ENCODE data around the gene SMIM20. TPM values are rescaled to one million over a fixed set of nuclear protein-coding genes. Genes with fewer than 3 reads are reported as not detected.
"Not testable (repeated sequence)": the region's sequence is repeated elsewhere in the genome, so short reads cannot be mapped to it uniquely, and the experiment has no call there.

Gene SMIM20
- total RNA-seq, result 10 to 100 TPM; 21.4 to 33.5 (median 25.6) TPM

DNA sequence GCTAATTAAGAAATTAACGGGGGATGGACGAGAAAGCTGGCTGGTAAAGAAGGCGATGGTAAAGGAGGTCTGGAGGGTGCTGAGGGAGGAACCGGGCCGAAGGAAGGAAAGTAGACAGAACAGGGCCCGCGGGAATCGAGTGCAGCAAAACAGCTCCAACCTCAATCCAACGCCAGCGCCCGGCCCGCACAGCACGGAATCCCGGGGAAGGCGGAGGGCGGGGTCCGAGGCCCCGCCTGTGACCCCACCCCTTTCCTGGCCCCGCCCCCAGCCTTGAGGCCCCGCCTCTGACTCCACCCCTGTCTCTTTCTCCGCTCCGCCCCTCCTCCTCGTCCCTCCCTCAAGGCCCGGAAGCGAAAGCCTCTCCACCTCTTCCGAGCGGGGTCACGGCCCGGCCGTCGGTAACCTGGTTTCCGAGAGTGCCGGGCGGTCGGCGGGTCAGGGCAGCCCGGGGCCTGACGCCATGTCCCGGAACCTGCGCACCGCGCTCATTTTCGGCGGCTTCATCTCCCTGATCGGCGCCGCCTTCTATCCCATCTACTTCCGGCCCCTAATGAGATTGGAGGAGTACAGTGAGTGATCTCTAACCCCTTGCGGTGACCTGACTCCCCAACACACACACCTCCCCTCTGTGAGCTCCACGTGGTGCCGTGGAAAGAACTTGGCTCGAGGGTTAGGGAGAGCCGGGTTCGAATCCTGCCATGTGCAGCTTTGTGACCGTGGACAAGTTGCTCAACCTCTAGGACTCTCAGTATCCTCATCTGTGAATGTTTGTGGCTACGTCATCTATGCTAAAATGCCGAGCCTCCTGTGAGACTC, at the start of gene SMIM20:
Gene SMIM20, plus strand, starts transcription at position 370 of the 819 bp plus-strand sequence. Its CDS starts 94 bp downstream, at position 464.
- ATAC-seq (ENCODE audit: low FRiP score) (peak; percentile 97), DNase-seq (ENCODE audit: low spot score) (peak; percentile 87)
- TF ChIP-seq, protein P1, sequence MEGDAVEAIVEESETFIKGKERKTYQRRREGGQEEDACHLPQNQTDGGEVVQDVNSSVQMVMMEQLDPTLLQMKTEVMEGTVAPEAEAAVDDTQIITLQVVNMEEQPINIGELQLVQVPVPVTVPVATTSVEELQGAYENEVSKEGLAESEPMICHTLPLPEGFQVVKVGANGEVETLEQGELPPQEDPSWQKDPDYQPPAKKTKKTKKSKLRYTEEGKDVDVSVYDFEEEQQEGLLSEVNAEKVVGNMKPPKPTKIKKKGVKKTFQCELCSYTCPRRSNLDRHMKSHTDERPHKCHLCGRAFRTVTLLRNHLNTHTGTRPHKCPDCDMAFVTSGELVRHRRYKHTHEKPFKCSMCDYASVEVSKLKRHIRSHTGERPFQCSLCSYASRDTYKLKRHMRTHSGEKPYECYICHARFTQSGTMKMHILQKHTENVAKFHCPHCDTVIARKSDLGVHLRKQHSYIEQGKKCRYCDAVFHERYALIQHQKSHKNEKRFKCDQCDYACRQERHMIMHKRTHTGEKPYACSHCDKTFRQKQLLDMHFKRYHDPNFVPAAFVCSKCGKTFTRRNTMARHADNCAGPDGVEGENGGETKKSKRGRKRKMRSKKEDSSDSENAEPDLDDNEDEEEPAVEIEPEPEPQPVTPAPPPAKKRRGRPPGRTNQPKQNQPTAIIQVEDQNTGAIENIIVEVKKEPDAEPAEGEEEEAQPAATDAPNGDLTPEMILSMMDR (IDR thresholded peaks at IDR 0.05), result no peak

DNA sequence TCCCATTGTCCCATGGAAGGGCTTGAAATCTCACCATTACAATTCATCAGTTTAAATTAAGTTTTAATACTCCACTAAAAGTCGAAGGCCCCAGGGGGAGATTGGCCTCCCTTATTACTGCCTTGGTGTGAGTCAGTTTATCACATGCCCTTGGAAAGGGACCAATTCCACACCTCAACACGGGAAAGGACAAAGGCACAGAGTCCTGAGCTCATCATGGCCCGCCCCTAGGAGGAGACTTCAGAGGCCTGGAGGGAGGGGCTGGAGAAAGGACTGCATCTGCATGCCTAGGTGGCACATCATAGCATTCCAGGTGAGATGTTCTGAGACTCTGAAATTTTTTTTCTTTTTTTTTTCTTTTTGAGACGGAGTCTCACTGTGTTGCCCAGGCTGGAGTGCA, 48.4 kb upstream of the SMIM20 start:
- DNase-seq (ENCODE audit: low spot score) (no peak), ATAC-seq (ENCODE audit: low FRiP score) (no peak)
- TF ChIP-seq, protein P1 (IDR thresholded peaks at IDR 0.05), result no peak

DNA sequence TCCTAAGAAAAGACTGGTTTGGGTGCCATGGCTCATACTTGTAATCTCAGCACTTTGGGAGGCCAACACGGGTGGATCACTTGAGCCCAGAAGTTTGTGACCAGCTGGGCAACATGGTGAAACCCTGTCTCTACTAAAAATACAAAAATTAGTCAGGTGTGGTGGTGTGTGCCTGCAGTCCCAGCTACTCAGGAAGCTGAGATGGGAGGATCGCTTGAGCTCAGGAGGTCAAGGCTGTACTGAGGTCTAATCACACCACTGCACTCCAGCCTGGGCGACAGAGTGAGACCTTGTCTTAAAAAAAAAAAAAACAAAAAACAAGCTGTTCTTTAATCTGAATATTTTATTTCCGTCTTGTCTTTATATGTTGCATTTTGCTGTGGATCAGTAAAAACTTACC, 47.6 kb upstream of the SMIM20 start:
- ATAC-seq (ENCODE audit: low FRiP score), result not testable (repeated sequence)

DNA sequence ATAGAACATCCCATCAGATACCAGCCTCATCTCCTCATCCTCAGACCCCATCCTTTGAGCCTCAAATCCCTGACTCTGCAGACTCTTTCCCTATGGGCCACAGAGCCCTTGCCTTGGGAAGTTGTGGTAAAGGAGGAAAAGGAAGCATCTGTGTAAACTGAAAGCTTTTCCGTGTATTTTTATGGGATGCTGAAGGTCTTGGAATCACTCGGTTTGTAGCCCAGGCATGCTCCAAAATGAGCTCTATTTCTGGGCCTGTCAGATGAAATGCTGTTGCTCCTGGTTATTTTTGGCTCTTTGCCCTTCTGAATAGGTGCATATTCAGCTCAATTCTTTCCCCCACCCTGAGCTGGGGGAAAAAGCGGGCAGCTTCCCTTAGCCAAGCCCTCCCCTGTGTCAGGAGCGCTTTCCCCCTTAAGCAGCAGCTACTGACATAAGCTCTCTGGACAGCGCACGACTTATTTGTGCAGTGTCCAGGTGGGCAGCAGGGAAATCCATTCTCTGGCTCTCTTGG, 46.2 kb upstream of the SMIM20 start:
- no peak for ATAC-seq (ENCODE audit: low FRiP score)
- TF ChIP-seq, protein P1 (IDR thresholded peaks at IDR 0.05), result no peak
- no peak for DNase-seq (ENCODE audit: low spot score)

More for the DNA sequence above, 47.6 kb upstream of the SMIM20 start:
- DNase-seq (ENCODE audit: low spot score), result not testable (repeated sequence)

DNA sequence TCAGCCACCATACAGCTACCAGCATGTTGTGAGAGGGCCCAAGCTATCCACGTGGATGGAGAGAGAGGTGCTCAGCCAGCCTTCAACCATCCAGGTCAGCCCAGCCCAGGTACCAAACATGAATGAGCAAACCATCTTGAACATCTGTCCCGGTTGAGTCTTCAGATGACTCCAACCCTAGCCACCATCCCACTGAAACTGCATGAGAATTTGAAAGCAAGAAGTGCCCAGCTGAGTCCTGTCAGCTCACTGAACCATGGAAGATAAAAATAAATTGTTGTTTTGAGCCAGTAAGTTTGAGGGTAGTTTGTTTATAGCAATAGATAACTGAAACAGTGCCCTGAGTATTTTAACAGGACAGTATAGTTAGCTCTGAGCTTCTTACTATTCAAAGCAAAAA, 43.9 kb upstream of the SMIM20 start:
- ATAC-seq (ENCODE audit: low FRiP score) (no peak), DNase-seq (ENCODE audit: low spot score) (no peak)
- TF ChIP-seq, protein P1 (IDR thresholded peaks at IDR 0.05), result no peak

DNA sequence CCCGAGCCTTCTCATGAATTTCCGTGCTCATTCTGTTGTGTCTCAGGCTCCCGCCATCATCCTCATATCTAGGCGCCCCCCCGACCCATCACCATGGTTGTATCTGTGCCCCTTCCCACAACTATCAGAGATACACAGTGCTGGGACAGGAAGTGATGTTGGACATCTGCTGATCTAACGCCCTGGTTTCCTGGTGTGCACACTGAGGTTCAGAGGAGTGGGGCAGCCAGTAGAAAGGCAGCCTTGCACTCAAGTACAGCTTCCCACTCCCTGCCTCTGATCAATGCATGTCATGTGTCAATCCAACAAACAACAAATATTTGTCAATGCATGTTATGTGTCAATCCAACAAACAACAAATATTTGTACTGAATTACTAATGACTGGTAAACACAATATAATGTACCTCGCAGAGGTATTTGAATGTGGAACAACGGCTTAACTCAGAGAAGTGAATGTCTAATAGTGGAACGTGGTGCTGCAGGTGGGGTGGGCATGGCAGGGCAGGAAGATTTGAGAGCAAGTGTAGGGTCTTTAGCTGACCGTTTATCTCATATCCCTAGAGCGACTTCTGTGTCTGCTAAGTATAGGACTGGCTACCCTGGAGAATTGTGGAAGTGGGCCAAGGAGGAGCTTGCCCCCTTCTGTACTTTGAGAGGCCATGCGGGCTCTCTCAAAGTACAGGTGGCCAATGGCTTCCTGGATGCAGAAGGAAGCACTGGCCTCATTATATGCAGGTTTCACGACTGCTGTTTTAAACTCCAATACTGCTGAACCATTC, 41.0 kb upstream of the SMIM20 start:
- ATAC-seq (ENCODE audit: low FRiP score) (no peak), DNase-seq (ENCODE audit: low spot score) (no peak)
- TF ChIP-seq, protein P1 (IDR thresholded peaks at IDR 0.05), result no peak

DNA sequence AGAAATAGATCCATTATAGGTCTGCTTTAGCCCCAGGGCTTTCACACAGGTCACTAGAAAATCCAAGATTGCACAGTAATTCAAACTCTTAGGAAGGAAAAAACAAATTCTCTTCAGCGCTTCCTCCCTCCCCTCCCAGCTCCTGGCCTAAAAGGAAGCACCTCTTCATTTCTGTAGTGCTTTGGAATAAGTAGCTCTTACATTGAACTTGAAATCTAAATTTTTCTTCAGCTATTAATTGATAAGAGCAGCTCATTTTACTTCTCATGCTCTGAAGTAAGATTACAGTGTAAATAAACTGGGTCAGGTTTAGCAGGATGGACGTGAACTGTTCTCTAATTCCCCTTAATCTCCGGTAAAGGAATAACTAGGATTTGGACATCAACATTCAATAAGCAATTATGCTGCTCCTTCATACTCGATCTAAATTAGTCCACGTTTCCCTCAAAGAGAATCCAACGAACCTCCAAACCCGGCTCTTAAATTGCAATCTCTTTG, 40.3 kb upstream of the SMIM20 start:
- DNase-seq (ENCODE audit: low spot score) (no peak), ATAC-seq (ENCODE audit: low FRiP score) (no peak)
- TF ChIP-seq, protein P1 (IDR thresholded peaks at IDR 0.05), result no peak

Data from omental fat pad (tissue), 4 donors.